Measurements from ENCODE around the gene REV1. TPM values are rescaled to one million over a fixed set of nuclear protein-coding genes. Genes with fewer than 3 reads are reported as not detected.

The REV1 gene
- 27.5 to 38.7 TPM (median 31.1 TPM) in 3 replicates for total RNA-seq (2021)
- Bru-seq, nascent RNA: percentile 86 among the genes with signal in this experiment
- long read RNA-seq, experiment 1, full-length matches to known transcripts: 41 of 136 reads
- long read RNA-seq, experiment 1, partial matches to known transcripts: 20 of 136 reads
- long read RNA-seq, experiment 1, other reads (novel, unspliced or antisense): 75 of 136 reads
- long read RNA-seq, experiment 2, full-length matches to known transcripts: 1 of 21 reads
- long read RNA-seq, experiment 2, partial matches to known transcripts: 14 of 21 reads
- long read RNA-seq, experiment 2, other reads (novel, unspliced or antisense): 6 of 21 reads
- long read RNA-seq, experiment 3, partial matches to known transcripts: 1 of 1 reads
- long read RNA-seq, experiment 3, other reads (novel, unspliced or antisense): 0 of 1 reads

- Mint-ChIP-seq H3K9me3 (no peaks in the 10 kb centered on the region), H3K27me3 (ENCODE audit: low read depth) (peaks cover 4% of the 10 kb centered on the region; the same call in 1 of the 2 replicates), H3K4me1 (peaks cover 45% of the 10 kb centered on the region), H3K27ac (peak within 1 kb of the TSS; percentile 96), H3K4me3 (peak within 1 kb of the TSS; percentile 90), H3K36me3 (0 out of 2 replicates have a peak, but pooled peaks cover 4% of the 10 kb centered on the region)
- ATAC-seq: peak; percentile 88
- POLR2A ChIA-PET: no interaction called here
- DNase-seq (ENCODE audit: low spot score): peak; percentile 92
- CTCF ChIA-PET: interaction anchor here (0.5 to 1.4 kb wide), 14 partner anchors 12 to 811 kb away, joined by 3 to 8 read pairs (median 4); partner anchors contain the start of genes EIF5B and TXNDC9
- 0 out of 2 replicates have a peak, but pooled peaks have one; percentile 44 for TF ChIP-seq NR3C1 (CRISPR knock-in tag; conservative IDR thresholded peaks at IDR 0.05; ENCODE audit: low read depth)
- no peak for TF ChIP-seq EMX1 (CRISPR knock-in tag; IDR thresholded peaks at IDR 0.05)
- 0 out of 2 replicates have a peak, but pooled peaks have one; percentile 44 for TF ChIP-seq NR2C2 (CRISPR knock-in tag; IDR thresholded peaks at IDR 0.05)
- TF ChIP-seq KAT7 (CRISPR knock-in tag; IDR thresholded peaks at IDR 0.05; ENCODE audit: borderline replicate concordance): no peak
- TF ChIP-seq TCF7 (CRISPR knock-in tag; IDR thresholded peaks at IDR 0.05; ENCODE audit: low read depth): no peak
- TF ChIP-seq, protein P1, sequence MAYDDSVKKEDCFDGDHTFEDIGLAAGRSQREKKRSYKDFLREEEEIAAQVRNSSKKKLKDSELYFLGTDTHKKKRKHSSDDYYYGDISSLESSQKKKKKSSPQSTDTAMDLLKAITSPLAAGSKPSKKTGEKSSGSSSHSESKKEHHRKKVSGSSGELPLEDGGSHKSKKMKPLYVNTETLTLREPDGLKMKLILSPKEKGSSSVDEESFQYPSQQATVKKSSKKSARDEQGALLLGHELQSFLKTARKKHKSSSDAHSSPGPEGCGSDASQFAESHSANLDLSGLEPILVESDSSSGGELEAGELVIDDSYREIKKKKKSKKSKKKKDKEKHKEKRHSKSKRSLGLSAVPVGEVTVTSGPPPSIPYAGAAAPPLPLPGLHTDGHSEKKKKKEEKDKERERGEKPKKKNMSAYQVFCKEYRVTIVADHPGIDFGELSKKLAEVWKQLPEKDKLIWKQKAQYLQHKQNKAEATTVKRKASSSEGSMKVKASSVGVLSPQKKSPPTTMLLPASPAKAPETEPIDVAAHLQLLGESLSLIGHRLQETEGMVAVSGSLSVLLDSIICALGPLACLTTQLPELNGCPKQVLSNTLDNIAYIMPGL (CRISPR knock-in tag; IDR thresholded peaks at IDR 0.05): peak; percentile 96; the same call in 1 of the 2 replicates
- no peak for TF ChIP-seq ELF4 (CRISPR knock-in tag; IDR thresholded peaks at IDR 0.05; ENCODE audit: low read depth)
- TF ChIP-seq ZNF121 (CRISPR knock-in tag; IDR thresholded peaks at IDR 0.05): no peak; the same call in 1 of the 2 replicates
- no peak for TF ChIP-seq HMGA2 (CRISPR knock-in tag; IDR thresholded peaks at IDR 0.05)
- no peak for TF ChIP-seq JAZF1 (CRISPR knock-in tag; IDR thresholded peaks at IDR 0.05)
- TF ChIP-seq SMAD3 (CRISPR knock-in tag; IDR thresholded peaks at IDR 0.05; ENCODE audit: borderline replicate concordance): no peak
- TF ChIP-seq GTF2I (CRISPR knock-in tag; conservative IDR thresholded peaks at IDR 0.05): no peak
- TF ChIP-seq IRF2 (CRISPR knock-in tag; IDR thresholded peaks at IDR 0.05; ENCODE audit: borderline replicate concordance, low read depth): no peak
- TF ChIP-seq, protein P2, sequence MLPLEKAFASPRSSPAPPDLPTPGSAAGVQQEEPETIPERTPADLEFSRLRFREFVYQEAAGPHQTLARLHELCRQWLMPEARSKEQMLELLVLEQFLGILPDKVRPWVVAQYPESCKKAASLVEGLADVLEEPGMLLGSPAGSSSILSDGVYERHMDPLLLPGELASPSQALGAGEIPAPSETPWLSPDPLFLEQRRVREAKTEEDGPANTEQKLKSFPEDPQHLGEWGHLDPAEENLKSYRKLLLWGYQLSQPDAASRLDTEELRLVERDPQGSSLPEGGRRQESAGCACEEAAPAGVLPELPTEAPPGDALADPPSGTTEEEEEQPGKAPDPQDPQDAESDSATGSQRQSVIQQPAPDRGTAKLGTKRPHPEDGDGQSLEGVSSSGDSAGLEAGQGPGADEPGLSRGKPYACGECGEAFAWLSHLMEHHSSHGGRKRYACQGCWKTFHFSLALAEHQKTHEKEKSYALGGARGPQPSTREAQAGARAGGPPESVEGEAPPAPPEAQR (CRISPR knock-in tag; IDR thresholded peaks at IDR 0.05): no peak
- TF ChIP-seq, protein P3, sequence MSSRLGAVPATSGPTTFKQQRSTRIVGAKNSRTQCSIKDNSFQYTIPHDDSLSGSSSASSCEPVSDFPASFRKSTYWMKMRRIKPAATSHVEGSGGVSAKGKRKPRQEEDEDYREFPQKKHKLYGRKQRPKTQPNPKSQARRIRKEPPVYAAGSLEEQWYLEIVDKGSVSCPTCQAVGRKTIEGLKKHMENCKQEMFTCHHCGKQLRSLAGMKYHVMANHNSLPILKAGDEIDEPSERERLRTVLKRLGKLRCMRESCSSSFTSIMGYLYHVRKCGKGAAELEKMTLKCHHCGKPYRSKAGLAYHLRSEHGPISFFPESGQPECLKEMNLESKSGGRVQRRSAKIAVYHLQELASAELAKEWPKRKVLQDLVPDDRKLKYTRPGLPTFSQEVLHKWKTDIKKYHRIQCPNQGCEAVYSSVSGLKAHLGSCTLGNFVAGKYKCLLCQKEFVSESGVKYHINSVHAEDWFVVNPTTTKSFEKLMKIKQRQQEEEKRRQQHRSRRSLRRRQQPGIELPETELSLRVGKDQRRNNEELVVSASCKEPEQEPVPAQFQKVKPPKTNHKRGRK (CRISPR knock-in tag; IDR thresholded peaks at IDR 0.05; ENCODE audit: borderline replicate concordance): no peak
- no peak for TF ChIP-seq ZBTB21 (CRISPR knock-in tag; IDR thresholded peaks at IDR 0.05; ENCODE audit: borderline replicate concordance)
- TF ChIP-seq, protein P4, sequence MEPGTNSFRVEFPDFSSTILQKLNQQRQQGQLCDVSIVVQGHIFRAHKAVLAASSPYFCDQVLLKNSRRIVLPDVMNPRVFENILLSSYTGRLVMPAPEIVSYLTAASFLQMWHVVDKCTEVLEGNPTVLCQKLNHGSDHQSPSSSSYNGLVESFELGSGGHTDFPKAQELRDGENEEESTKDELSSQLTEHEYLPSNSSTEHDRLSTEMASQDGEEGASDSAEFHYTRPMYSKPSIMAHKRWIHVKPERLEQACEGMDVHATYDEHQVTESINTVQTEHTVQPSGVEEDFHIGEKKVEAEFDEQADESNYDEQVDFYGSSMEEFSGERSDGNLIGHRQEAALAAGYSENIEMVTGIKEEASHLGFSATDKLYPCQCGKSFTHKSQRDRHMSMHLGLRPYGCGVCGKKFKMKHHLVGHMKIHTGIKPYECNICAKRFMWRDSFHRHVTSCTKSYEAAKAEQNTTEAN (CRISPR knock-in tag; IDR thresholded peaks at IDR 0.05): peak; percentile 34; the same call in 1 of the 2 replicates
- no peak for TF ChIP-seq TEAD4 (CRISPR knock-in tag; IDR thresholded peaks at IDR 0.05)
- no peak for TF ChIP-seq ZNF263 (CRISPR knock-in tag; IDR thresholded peaks at IDR 0.05; ENCODE audit: low read depth)
- TF ChIP-seq E2F1 (CRISPR knock-in tag; IDR thresholded peaks at IDR 0.05): no peak
- TF ChIP-seq PRRX2 (CRISPR knock-in tag; IDR thresholded peaks at IDR 0.05): no peak
- TF ChIP-seq SMAD4 (CRISPR knock-in tag; IDR thresholded peaks at IDR 0.05): no peak
- TF ChIP-seq CDX4 (CRISPR knock-in tag; IDR thresholded peaks at IDR 0.05; ENCODE audit: borderline replicate concordance): no peak
- TF ChIP-seq, protein P5, sequence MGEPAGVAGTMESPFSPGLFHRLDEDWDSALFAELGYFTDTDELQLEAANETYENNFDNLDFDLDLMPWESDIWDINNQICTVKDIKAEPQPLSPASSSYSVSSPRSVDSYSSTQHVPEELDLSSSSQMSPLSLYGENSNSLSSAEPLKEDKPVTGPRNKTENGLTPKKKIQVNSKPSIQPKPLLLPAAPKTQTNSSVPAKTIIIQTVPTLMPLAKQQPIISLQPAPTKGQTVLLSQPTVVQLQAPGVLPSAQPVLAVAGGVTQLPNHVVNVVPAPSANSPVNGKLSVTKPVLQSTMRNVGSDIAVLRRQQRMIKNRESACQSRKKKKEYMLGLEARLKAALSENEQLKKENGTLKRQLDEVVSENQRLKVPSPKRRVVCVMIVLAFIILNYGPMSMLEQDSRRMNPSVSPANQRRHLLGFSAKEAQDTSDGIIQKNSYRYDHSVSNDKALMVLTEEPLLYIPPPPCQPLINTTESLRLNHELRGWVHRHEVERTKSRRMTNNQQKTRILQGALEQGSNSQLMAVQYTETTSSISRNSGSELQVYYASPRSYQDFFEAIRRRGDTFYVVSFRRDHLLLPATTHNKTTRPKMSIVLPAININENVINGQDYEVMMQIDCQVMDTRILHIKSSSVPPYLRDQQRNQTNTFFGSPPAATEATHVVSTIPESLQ (CRISPR knock-in tag; IDR thresholded peaks at IDR 0.05): no peak
- TF ChIP-seq JUN (CRISPR knock-in tag; IDR thresholded peaks at IDR 0.05): no peak
- peak; percentile 78 for TF ChIP-seq SP1 (CRISPR knock-in tag; conservative IDR thresholded peaks at IDR 0.05)
Measured at GRCh38 chr2:99489761-99490622, at the start of gene REV1. Gene REV1, minus strand, starts transcription at chr2:99490017. Its CDS starts 25,042 bp downstream, at chr2:99464975.

Measured in WTC11 (cell line).